Activated CD4-positive, alpha-beta T cell treated with anti-CD3 and anti-CD28 coated beads for 48 hours (primary cell): Measurements from ENCODE around the gene C3orf38.
A peak's percentile ranks its signal among the peaks of the same experiment; 100 is the strongest.
"Not testable (repeated sequence)": the region's sequence is repeated elsewhere in the genome, so short reads cannot be mapped to it uniquely, and the experiment has no call there.

Experiments
- DNase-seq: peaks from one replicate; pipeline ENCODE4 v3.0.0-alpha.2; 2020

C3orf38 gene

GRCh38 chr3:88166419-88166971 is 16.7 kb downstream of the C3orf38 start:
- DNase-seq, result no peak

DNA sequence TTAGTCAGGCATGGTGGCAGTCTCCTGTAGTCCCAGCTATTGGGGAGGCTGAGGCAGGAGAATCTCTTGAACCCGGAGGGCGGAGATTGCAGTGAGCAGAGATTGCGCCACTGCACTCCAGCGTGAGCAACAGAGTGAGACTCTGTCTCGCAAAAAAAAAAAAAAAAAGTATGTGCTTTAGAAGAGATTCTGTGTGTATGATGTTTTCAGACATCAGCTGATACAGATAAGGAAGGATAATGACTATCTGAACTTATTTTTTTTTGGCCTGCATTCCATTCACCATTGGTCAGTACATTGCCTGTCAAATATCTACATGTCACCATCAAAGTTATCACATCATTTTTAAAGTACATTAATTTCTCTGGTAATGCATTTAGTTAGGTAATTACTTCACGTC is 17.4 kb downstream of the C3orf38 start:
- no peak for DNase-seq

GRCh38 chr3:88167704-88168103 is 17.9 kb downstream of the C3orf38 start:
- DNase-seq, result no peak

DNA sequence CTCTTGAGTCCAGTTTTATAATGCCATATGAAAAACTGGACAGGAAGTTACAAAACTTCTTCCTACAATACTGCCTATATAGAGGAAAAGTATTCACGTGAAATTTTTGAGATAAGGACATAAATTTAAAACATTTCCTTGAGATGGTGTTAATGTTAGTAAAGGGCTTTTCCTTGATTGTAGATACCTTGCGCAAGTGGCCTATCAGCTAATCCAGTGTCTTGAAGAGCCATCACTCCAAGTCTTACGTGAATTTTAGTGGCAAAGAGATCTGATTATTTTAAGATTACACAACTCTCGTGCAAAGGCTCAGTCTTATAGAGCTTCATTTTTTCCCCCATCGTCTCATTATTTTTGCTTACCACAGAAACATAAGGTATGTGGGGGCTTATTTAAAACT is 18.4 kb downstream of the C3orf38 start:
- no peak for DNase-seq

DNA sequence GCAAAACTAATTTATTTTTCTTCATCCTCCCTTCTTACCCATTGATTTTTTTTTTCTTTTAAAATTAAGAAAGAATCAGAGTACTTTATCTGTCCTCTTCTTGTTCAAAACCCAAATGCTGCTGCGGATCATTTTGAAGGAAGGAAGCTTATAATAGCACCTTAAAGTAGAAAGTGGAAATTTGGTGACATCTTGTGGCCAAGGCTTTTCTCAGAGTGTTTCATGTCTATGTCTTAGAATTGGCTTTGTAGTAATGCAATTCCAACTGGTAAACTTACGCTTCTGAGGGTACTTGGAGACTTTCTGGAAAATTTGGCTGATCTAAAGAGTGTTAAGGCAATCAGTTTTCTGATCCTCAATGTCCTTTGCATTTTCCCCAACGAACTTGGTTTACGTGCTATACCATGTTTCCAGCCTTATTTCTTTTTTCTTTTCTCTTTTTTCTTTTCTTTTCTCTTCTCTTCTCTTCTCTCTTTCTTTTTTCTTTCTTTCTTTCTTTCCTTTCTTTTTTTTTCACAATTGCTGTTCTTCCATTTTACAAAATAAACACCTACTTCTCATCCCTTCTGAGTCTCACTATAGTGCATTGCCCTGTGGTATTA is 30.7 kb downstream of the C3orf38 start:
- peak; percentile 26 for DNase-seq

- not testable (repeated sequence) for DNase-seq
These were observed 32.6 kb downstream of the C3orf38 start for GRCh38 chr3:88182165-88182918.

GRCh38 chr3:88188436-88188835 is 38.7 kb downstream of the C3orf38 start:
- DNase-seq, result no peak

DNA sequence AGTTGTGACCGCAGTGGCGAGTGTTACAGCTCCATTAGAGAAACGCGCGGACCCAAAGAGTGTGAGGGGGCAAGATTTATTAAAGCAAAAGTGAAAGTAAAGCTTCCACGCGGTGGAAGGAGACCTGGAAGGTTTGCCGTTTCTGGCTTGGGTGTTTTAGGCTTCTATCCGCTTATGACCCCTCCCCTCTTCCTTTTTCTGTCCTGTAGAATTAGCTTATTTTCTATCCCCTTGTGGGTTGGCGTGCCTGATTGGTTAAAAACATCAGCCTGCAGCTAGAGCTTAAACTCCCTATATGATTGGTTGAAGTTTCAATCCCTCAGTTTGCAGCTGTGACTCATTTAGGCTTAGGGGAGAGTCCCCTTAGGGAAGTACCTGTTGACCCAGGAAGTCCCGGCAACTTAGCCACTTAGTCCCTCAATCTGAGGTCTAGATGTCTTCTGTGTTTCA is 39.6 kb downstream of the C3orf38 start:
- peak; percentile 6 for DNase-seq

- DNase-seq, result no peak
These were observed 42.2 kb downstream of the C3orf38 start for GRCh38 chr3:88191872-88192409.

GRCh38 chr3:88192631-88193030 is 42.9 kb downstream of the C3orf38 start:
- DNase-seq, result no peak

- DNase-seq, result peak; percentile 64
These were observed 46.2 kb downstream of the C3orf38 start for GRCh38 chr3:88195951-88196434.

DNA sequence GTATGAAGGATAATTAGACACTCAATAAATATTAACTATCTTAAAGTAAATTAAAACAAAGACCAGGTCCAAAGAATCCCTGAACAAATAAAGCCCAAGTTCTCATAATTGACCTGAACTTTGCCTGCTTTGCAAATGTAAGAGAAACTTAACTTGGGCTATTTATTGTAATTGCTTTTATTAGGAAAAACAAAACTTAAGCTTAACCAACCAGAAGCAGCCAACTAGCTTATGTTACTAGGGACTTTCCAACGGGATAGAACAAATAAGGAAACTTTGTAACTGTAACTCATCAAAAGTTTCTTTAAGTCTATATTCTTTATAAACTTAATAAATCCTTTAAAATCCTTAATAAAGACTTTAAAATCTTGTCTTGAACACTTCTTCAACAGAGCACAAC is 48.4 kb downstream of the C3orf38 start:
- no peak for DNase-seq

DNA sequence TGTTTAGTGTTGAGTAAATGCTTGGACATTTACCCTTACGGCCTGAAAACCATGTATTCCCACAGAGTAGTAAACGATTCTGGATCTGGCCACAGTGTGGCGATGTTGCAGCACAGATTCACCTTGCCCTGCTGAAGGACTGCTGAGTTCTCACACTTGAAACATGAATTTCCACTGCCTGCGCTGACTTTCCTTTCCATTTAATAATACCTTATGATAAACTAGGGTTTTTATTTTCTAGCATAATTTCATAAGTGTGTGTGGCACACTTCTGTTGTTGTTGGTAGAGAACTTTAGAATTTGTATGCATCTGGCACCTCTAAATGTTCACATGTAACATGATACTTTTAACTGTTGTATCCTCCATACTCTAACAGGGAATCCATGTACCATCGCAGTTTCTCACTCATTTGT is 53.9 kb downstream of the C3orf38 start:
- DNase-seq, result peak; percentile 75
